ENCODE data around the gene IZUMO1.

- TF ChIP-seq ARNTL (CRISPR knock-in tag; IDR thresholded peaks at IDR 0.05; ENCODE audit: borderline replicate concordance, low read depth) (no peak), CREB5 (CRISPR knock-in tag; IDR thresholded peaks at IDR 0.05; ENCODE audit: low read depth) (no peak), PATZ1 (CRISPR knock-in tag; IDR thresholded peaks at IDR 0.05; ENCODE audit: borderline replicate concordance) (no peak), GLIS3 (CRISPR knock-in tag; IDR thresholded peaks at IDR 0.05) (no peak), RARB (CRISPR knock-in tag; IDR thresholded peaks at IDR 0.05) (no peak), ZFP30 (CRISPR knock-in tag; IDR thresholded peaks at IDR 0.05) (no peak)
- TF ChIP-seq, protein P1, sequence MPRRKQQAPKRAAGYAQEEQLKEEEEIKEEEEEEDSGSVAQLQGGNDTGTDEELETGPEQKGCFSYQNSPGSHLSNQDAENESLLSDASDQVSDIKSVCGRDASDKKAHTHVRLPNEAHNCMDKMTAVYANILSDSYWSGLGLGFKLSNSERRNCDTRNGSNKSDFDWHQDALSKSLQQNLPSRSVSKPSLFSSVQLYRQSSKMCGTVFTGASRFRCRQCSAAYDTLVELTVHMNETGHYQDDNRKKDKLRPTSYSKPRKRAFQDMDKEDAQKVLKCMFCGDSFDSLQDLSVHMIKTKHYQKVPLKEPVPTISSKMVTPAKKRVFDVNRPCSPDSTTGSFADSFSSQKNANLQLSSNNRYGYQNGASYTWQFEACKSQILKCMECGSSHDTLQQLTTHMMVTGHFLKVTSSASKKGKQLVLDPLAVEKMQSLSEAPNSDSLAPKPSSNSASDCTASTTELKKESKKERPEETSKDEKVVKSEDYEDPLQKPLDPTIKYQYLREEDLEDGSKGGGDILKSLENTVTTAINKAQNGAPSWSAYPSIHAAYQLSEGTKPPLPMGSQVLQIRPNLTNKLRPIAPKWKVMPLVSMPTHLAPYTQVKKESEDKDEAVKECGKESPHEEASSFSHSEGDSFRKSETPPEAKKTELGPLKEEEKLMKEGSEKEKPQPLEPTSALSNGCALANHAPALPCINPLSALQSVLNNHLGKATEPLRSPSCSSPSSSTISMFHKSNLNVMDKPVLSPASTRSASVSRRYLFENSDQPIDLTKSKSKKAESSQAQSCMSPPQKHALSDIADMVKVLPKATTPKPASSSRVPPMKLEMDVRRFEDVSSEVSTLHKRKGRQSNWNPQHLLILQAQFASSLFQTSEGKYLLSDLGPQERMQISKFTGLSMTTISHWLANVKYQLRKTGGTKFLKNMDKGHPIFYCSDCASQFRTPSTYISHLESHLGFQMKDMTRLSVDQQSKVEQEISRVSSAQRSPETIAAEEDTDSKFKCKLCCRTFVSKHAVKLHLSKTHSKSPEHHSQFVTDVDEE (CRISPR knock-in tag; IDR thresholded peaks at IDR 0.05) = no peak
Observed at GRCh38 chr19:48739404-48740163, 7.1 kb downstream of the IZUMO1 start.

All from SK-N-SH treated with all-trans-retinoic acid at 6 μM for 48 hours (cell line).